Measurements from ENCODE around the gene CLCNKB.
"Not testable (repeated sequence)": the region's sequence is repeated elsewhere in the genome, so short reads cannot be mapped to it uniquely, and the experiment has no call there.

CLCNKB gene

GRCh38 chr1:16015491-16015890 is 28.1 kb upstream of the CLCNKB start:
- no peak for DNase-seq (ENCODE audit: low spot score)

- DNase-seq (ENCODE audit: low spot score), result peak; percentile 43
These were observed 27.4 kb upstream of the CLCNKB start for GRCh38 chr1:16015960-16016901.

- DNase-seq (ENCODE audit: low spot score), result no peak
These were observed 26.5 kb upstream of the CLCNKB start for GRCh38 chr1:16017076-16017460.

- DNase-seq (ENCODE audit: low spot score), result peak; percentile 95
These were observed 25.9 kb upstream of the CLCNKB start, which contains the start of gene HSPB7 for GRCh38 chr1:16017461-16018303. TSS of gene HSPB7 (minus strand) at chr1:16018043. CDS start at chr1:16017963, 80 bp downstream.

- DNase-seq (ENCODE audit: low spot score), result no peak
These were observed 25.3 kb upstream of the CLCNKB start for GRCh38 chr1:16018308-16018707.

- DNase-seq (ENCODE audit: low spot score), result no peak
These were observed 24.6 kb upstream of the CLCNKB start for GRCh38 chr1:16018749-16019643.

- peak; percentile 62 for DNase-seq (ENCODE audit: low spot score)
These were observed 23.8 kb upstream of the CLCNKB start for GRCh38 chr1:16019644-16020277.

GRCh38 chr1:16020325-16020724 is 23.3 kb upstream of the CLCNKB start:
- DNase-seq (ENCODE audit: low spot score), result no peak

GRCh38 chr1:16020878-16021277 is 22.7 kb upstream of the CLCNKB start:
- DNase-seq (ENCODE audit: low spot score), result not testable (repeated sequence)

GRCh38 chr1:16021681-16022080 is 21.9 kb upstream of the CLCNKB start, which contains the start of gene CLCNKA:
TSS of gene CLCNKA (plus strand) at chr1:16022036. CDS start at chr1:16022620, 584 bp downstream.
- DNase-seq (ENCODE audit: low spot score), result no peak

- DNase-seq (ENCODE audit: low spot score), result no peak
These were observed 21.2 kb upstream of the CLCNKB start for GRCh38 chr1:16022393-16022792.

- no peak for DNase-seq (ENCODE audit: low spot score)
These were observed 20.4 kb upstream of the CLCNKB start for GRCh38 chr1:16023050-16023653.

- DNase-seq (ENCODE audit: low spot score), result not testable (repeated sequence)
These were observed 17.3 kb upstream of the CLCNKB start for GRCh38 chr1:16026302-16026701.

GRCh38 chr1:16026723-16027484 is 16.7 kb upstream of the CLCNKB start:
- DNase-seq (ENCODE audit: low spot score), result no peak

- no peak for DNase-seq (ENCODE audit: low spot score)
These were observed 15.2 kb upstream of the CLCNKB start for GRCh38 chr1:16028237-16029002.

- not testable (repeated sequence) for DNase-seq (ENCODE audit: low spot score)
These were observed 14.6 kb upstream of the CLCNKB start for GRCh38 chr1:16029003-16029268.

- no peak for DNase-seq (ENCODE audit: low spot score)
These were observed 14.3 kb upstream of the CLCNKB start for GRCh38 chr1:16029288-16029687.

GRCh38 chr1:16031551-16031950 is 12.0 kb upstream of the CLCNKB start:
- no peak for DNase-seq (ENCODE audit: low spot score)

GRCh38 chr1:16032388-16033102 is 11.0 kb upstream of the CLCNKB start:
- DNase-seq (ENCODE audit: low spot score), result peak; percentile 96

All from AG08395 (cell line).